GM12878 (cell line): ENCODE measurements around the gene FAM241A. TPM values are rescaled to one million over a fixed set of nuclear protein-coding genes. Genes with fewer than 3 reads are reported as not detected.

Experiments used
- ATAC-seq: fragments of 200-7000 bp; cut with Tn5 transposase; 3 replicates; pipeline ENCODE4 v1.9.1; 2020; ENCODE audit warnings: mild to moderate bottlenecking, moderate library complexity
- BruUV-seq: library from RNA; stranded (reverse); fragments of 400-500 nt; replicated peaks from 2 replicates; lab custom pipeline; 2021; lab: Mats Ljungman, UMichigan
- CTCF ChIA-PET: fragments of 300-600 bp; sonication (Branson Sonifier 250); formaldehyde crosslinking; extraction: SDS; loops from one replicate; lab custom pipeline; 2021; ENCODE audit warnings: inconsistent platforms; lab: Yijun Ruan, JAX
- POLR2A ChIA-PET: fragments of 350-600 bp; formaldehyde crosslinking; extraction: SDS; loops from one replicate; lab custom pipeline; 2021; ENCODE audit warnings: inconsistent platforms; lab: Charles Lee
- RAD21 ChIA-PET: fragments of 300-600 bp; sonication (Branson Sonifier 250); formaldehyde crosslinking; loops from one replicate; lab custom pipeline; 2023; ENCODE audit warnings: antibody characterized with exemption; ENCODE audit not compliant: unreplicated experiment; lab: Charles Lee
- SMC1A ChIA-PET: fragments of 300-600 bp; sonication (Branson Sonifier 250); formaldehyde crosslinking; loops from one replicate; lab custom pipeline; 2023; ENCODE audit not compliant: unreplicated experiment, uncharacterized antibody; lab: Charles Lee
- DNase-seq: peaks from one replicate; pipeline ENCODE4 v3.0.0-alpha.2; 2011; ENCODE audit warnings: low read depth, low spot score
- FAIRE-seq: peaks from 3 replicates; lab custom pipeline; 2011; peaks lifted over from hg19 to GRCh38; lab: Jason Lieb, UNC
- H2AFZ ChIP-seq: 2 replicates; pipeline ENCODE4 v1.6.0; 2011; ENCODE audit warnings: low read depth, low read length, control low read depth; ENCODE audit not compliant: control insufficient read depth
- H3K27ac ChIP-seq: 2 replicates; pipeline ENCODE4 v1.5.1; 2011; ENCODE audit warnings: control low read depth; ENCODE audit not compliant: control insufficient read depth, insufficient read depth
- H3K27me3 ChIP-seq, 2 experiments: replicated peaks in 1 of 2; 2 replicates each; pipeline versions ENCODE4 v1.6.0 to v1.6.1; 2011; ENCODE audit warnings: low read length in 1 of 2; ENCODE audit not compliant: control insufficient read depth in 2 of 2, insufficient read depth in 2 of 2
- H3K36me3 ChIP-seq, 2 experiments: 2 replicates each; pipeline ENCODE4 v1.5.1; 2011; ENCODE audit warnings: low read length in 1 of 2; ENCODE audit not compliant: control insufficient read depth in 2 of 2, insufficient read depth in 2 of 2
- H3K4me1 ChIP-seq: 2 replicates; pipeline ENCODE4 v1.6.1; 2011; ENCODE audit warnings: mild to moderate bottlenecking, low read length, moderate library complexity, mixed read lengths; ENCODE audit not compliant: control insufficient read depth, insufficient read depth
- H3K4me2 ChIP-seq: 2 replicates; pipeline ENCODE4 v1.6.0; 2011; ENCODE audit warnings: control low read depth; ENCODE audit not compliant: control insufficient read depth, insufficient read depth
- H3K4me3 ChIP-seq: fragments of 200-600 bp; sonication (generic); 2 replicates; pipeline ENCODE4 v1.5.1; 2016
- H3K79me2 ChIP-seq: 2 replicates; pipeline ENCODE4 v1.6.0; 2011; ENCODE audit warnings: low read length; ENCODE audit not compliant: control insufficient read depth, insufficient read depth
- H3K9ac ChIP-seq: 2 replicates; pipeline ENCODE4 v1.8.0; 2011; ENCODE audit warnings: low read length, control low read depth, mixed read lengths; ENCODE audit not compliant: control insufficient read depth, insufficient read depth
- H3K9me3 ChIP-seq: replicated peaks from 3 replicates; pipeline ENCODE4 v1.5.1; 2011; ENCODE audit warnings: mild to moderate bottlenecking, low read length; ENCODE audit not compliant: control insufficient read depth, insufficient read depth
- H4K20me1 ChIP-seq: 2 replicates; pipeline ENCODE4 v1.6.0; 2011; ENCODE audit not compliant: control insufficient read depth, insufficient read depth
- BMI1 ChIP-seq: fragments of 450-650 bp; IDR thresholded peaks from 2 replicates; pipeline ENCODE4 v1.6.1; 2016; ENCODE audit warnings: mild to moderate bottlenecking, moderate library complexity, borderline replicate concordance
- CREM ChIP-seq: IDR thresholded peaks from 2 replicates; pipeline ENCODE4 v1.6.1; 2014; ENCODE audit warnings: antibody characterized with exemption, low read depth
- FOS ChIP-seq: IDR thresholded peaks from 3 replicates; pipeline ENCODE4 v1.6.1; 2011; ENCODE audit warnings: borderline replicate concordance; ENCODE audit not compliant: insufficient read length; ENCODE audit errors: extremely low read depth
- HCFC1 ChIP-seq: fragments of 150-350 bp; IDR thresholded peaks from 2 replicates; pipeline ENCODE4 v1.6.1; 2014; ENCODE audit warnings: low read length
- MTA3 ChIP-seq: IDR thresholded peaks from 2 replicates; pipeline ENCODE4 v1.6.1; 2012; ENCODE audit warnings: low read length, inconsistent platforms, borderline replicate concordance
- NFYA ChIP-seq: IDR thresholded peaks from 2 replicates; pipeline ENCODE4 v1.6.1; 2011; ENCODE audit warnings: low read depth, mild to moderate bottlenecking, low read length, improper control_type of control experiment, borderline replicate concordance
- PAX8 ChIP-seq: fragments of 450-650 bp; IDR thresholded peaks from 2 replicates; pipeline ENCODE4 v1.6.1; 2017; ENCODE audit warnings: mild to moderate bottlenecking, moderate library complexity
- POLR2AphosphoS2 ChIP-seq: IDR thresholded peaks from 2 replicates; pipeline ENCODE4 v1.6.1; 2011; ENCODE audit warnings: low read depth, mild to moderate bottlenecking, low read length, improper control_type of control experiment, moderate library complexity
- RBBP5 ChIP-seq: fragments of 200-600 bp; sonication (generic); conservative IDR thresholded peaks from 2 replicates; pipeline ENCODE4 v1.6.1; 2016
- SREBF2 ChIP-seq: IDR thresholded peaks from 2 replicates; pipeline ENCODE4 v1.6.1; 2012; ENCODE audit warnings: mild to moderate bottlenecking, low read length
- TAF1 ChIP-seq: IDR thresholded peaks from 2 replicates; pipeline ENCODE4 v1.6.1; 2011; ENCODE audit warnings: mild to moderate bottlenecking, low read depth, low read length, borderline replicate concordance
- WRNIP1 ChIP-seq: IDR thresholded peaks from 2 replicates; pipeline ENCODE4 v1.6.1; 2011; ENCODE audit warnings: low read depth, low read length, improper control_type of control experiment, borderline replicate concordance
- YY1 ChIP-seq: IDR thresholded peaks from 2 replicates; pipeline ENCODE4 v1.6.1; 2011; ENCODE audit warnings: low read depth, mild to moderate bottlenecking, low read length
- WGBS: methylation state at CpG from one replicate; pipeline ENCODE4 v1.1.6; 2016; ENCODE audit warnings: low lambda C conversion rate; ENCODE audit not compliant: insufficient replicate concordance, insufficient coverage; ENCODE audit errors: missing lambda C conversion rate; 5-methylcytosine and 5-hydroxymethylcytosine counted together
- in situ Hi-C: fragments of 300-500 bp; cut with MboI; formaldehyde crosslinking; loops from 9 replicates; pipeline ENCODE4 v1.14.3; 2018; ENCODE audit warnings: mixed read lengths
- intact Hi-C: fragments of 100-400 bp; cut with micrococcal nuclease; formaldehyde crosslinking; loops from one replicate; pipeline ENCODE4 v1.14.2; 2022; ENCODE audit not compliant: unreplicated experiment
- polyA plus RNA-seq, 11 experiments: library from polyadenylated mRNA; depleted of rRNA in 4 of 11; unstranded in 6 of 11; stranded (reverse) in 5 of 11; fragments of >200 nt; fragmentation: Nextera tagmentation in 4 of 11; fragmentation: Illumina TruSeq in 1 of 11; extraction: Ambion mirVana in 4 of 11; extraction: Trizol in 1 of 11; gene quantifications; 1 replicate in 1 of 11; 2 replicates in 10 of 11; pipeline versions ENCODE4 v1.2.1 to v1.2.3, GENCODE V29; 2011 to 2016; ENCODE audit warnings: inconsistent platforms in 2 of 11, missing spikeins in 2 of 11, low read depth in 1 of 11
- total RNA-seq, 4 experiments: library from RNA; depleted of rRNA in 3 of 4; stranded (reverse); fragments of >200 nt in 3 of 4; fragmentation: Illumina TruSeq in 1 of 4; extraction: Trizol in 1 of 4; gene quantifications; 2 replicates each; pipeline versions ENCODE4 v1.2.1 to v1.2.3, GENCODE V29; 2013 to 2021
- TF ChIP-seq, protein P1 (sequence below): fragments of 450-650 bp; IDR thresholded peaks from 2 replicates; pipeline ENCODE4 v1.6.1; 2017; ENCODE audit warnings: mild to moderate bottlenecking
- TF ChIP-seq, protein P2 (sequence below): fragments of 450-650 bp; IDR thresholded peaks from 2 replicates; pipeline ENCODE4 v1.6.1; 2016; ENCODE audit warnings: mild to moderate bottlenecking, moderate library complexity, borderline replicate concordance
- TF ChIP-seq, protein P3 (sequence below): fragments of 450-650 bp; IDR thresholded peaks from 2 replicates; pipeline ENCODE4 v1.6.1; 2018; ENCODE audit warnings: mild to moderate bottlenecking, low read depth, moderate library complexity; ENCODE audit not compliant: partially characterized antibody

Gene FAM241A
- total and polyA plus RNA-seq, 10 of the 15 experiments (the other 5 are each of a cell fraction or from before 2014, with no cell fraction given): 0.20 to 7.5 (median 2.4) TPM

DNA sequence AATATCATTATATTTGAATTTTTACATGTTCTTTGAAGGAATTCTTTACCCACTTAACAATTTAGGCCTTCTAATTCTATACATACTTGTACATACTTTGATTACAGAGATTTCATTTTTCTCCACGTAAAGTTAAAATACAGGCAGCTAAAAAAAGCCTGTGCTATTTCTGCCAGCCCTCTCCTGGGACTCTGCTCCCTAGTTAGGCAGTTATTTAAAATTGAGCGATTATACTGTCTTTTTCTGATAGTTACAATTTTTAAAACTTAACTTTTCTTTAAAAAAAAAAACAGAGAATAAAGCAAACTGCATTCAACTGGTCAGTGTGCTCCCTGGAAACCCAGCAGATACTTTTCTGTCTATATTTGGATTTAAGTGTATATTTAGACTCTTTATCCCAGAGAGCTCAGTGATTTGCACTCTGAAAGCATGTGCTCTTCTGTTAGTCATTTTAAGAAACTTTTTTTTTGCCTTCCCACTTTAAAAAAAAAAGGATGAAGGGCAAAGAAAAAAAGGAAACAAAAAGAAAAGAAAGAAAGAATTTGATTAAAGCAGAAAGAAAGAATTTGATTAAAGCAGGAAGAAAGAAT lies 18.1 kb upstream of the FAM241A start:
- Histone ChIP-seq H4K20me1 (no peaks in the 10 kb centered on the region), H3K9me3 (no peaks in the 10 kb centered on the region), H3K4me3 (no peak overlapping the region), H3K27me3 (no peaks in the 10 kb centered on the region; a peak in 1 of 4 replicates), H3K79me2 (no peaks in the 10 kb centered on the region), H3K36me3 (no peaks in the 10 kb centered on the region), H3K9ac (no peak overlapping the region), H3K27ac (no peak overlapping the region), H3K4me1 (no peaks in the 10 kb centered on the region; the same call in 1 of the 2 replicates), H3K4me2 (no peak overlapping the region), H2AFZ (no peak overlapping the region)
- no peak for FAIRE-seq
- POLR2A ChIA-PET: interaction anchor here (1.2 kb wide), 1 partner anchor 11 kb away, joined by 3 read pairs; no protein-coding TSS in a partner anchor
- SMC1A ChIA-PET: no interaction called here
- 0% methylated on average over 2 of the region's 2 CpGs for WGBS
- RAD21 ChIA-PET: no interaction called here
- no peak for ATAC-seq
- no TSS peak for BruUV-seq
- no peak for DNase-seq
- intact Hi-C loops: no loop called here
- CTCF ChIA-PET: no interaction called here
- in situ Hi-C loops: no loop called here
- TF ChIP-seq, protein P1, sequence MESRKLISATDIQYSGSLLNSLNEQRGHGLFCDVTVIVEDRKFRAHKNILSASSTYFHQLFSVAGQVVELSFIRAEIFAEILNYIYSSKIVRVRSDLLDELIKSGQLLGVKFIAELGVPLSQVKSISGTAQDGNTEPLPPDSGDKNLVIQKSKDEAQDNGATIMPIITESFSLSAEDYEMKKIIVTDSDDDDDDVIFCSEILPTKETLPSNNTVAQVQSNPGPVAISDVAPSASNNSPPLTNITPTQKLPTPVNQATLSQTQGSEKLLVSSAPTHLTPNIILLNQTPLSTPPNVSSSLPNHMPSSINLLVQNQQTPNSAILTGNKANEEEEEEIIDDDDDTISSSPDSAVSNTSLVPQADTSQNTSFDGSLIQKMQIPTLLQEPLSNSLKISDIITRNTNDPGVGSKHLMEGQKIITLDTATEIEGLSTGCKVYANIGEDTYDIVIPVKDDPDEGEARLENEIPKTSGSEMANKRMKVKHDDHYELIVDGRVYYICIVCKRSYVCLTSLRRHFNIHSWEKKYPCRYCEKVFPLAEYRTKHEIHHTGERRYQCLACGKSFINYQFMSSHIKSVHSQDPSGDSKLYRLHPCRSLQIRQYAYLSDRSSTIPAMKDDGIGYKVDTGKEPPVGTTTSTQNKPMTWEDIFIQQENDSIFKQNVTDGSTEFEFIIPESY: no peak
- TF ChIP-seq SREBF2 (no peak), RBBP5 (no peak), POLR2AphosphoS2 (no peak), MTA3 (no peak), WRNIP1 (no peak), CREM (no peak), BMI1 (no peak), PAX8 (no peak), FOS (no peak), YY1 (no peak), NFYA (no peak), HCFC1 (no peak), TAF1 (no peak)
- TF ChIP-seq, protein P2, sequence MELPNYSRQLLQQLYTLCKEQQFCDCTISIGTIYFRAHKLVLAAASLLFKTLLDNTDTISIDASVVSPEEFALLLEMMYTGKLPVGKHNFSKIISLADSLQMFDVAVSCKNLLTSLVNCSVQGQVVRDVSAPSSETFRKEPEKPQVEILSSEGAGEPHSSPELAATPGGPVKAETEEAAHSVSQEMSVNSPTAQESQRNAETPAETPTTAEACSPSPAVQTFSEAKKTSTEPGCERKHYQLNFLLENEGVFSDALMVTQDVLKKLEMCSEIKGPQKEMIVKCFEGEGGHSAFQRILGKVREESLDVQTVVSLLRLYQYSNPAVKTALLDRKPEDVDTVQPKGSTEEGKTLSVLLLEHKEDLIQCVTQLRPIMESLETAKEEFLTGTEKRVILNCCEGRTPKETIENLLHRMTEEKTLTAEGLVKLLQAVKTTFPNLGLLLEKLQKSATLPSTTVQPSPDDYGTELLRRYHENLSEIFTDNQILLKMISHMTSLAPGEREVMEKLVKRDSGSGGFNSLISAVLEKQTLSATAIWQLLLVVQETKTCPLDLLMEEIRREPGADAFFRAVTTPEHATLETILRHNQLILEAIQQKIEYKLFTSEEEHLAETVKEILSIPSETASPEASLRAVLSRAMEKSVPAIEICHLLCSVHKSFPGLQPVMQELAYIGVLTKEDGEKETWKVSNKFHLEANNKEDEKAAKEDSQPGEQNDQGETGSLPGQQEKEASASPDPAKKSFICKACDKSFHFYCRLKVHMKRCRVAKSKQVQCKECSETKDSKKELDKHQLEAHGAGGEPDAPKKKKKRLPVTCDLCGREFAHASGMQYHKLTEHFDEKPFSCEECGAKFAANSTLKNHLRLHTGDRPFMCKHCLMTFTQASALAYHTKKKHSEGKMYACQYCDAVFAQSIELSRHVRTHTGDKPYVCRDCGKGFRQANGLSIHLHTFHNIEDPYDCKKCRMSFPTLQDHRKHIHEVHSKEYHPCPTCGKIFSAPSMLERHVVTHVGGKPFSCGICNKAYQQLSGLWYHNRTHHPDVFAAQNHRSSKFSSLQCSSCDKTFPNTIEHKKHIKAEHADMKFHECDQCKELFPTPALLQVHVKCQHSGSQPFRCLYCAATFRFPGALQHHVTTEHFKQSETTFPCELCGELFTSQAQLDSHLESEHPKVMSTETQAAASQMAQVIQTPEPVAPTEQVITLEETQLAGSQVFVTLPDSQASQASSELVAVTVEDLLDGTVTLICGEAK: no peak
- TF ChIP-seq, protein P3, sequence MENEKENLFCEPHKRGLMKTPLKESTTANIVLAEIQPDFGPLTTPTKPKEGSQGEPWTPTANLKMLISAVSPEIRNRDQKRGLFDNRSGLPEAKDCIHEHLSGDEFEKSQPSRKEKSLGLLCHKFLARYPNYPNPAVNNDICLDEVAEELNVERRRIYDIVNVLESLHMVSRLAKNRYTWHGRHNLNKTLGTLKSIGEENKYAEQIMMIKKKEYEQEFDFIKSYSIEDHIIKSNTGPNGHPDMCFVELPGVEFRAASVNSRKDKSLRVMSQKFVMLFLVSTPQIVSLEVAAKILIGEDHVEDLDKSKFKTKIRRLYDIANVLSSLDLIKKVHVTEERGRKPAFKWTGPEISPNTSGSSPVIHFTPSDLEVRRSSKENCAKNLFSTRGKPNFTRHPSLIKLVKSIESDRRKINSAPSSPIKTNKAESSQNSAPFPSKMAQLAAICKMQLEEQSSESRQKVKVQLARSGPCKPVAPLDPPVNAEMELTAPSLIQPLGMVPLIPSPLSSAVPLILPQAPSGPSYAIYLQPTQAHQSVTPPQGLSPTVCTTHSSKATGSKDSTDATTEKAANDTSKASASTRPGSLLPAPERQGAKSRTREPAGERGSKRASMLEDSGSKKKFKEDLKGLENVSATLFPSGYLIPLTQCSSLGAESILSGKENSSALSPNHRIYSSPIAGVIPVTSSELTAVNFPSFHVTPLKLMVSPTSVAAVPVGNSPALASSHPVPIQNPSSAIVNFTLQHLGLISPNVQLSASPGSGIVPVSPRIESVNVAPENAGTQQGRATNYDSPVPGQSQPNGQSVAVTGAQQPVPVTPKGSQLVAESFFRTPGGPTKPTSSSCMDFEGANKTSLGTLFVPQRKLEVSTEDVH: no peak
